Measurements from ENCODE around the gene DGKQ. TPM values are rescaled to one million over a fixed set of nuclear protein-coding genes. Genes with fewer than 3 reads are reported as not detected.

The DGKQ gene
- total and polyA plus RNA-seq, 9 of the 15 experiments (the other 6 are each of a cell fraction or from before 2014, with no cell fraction given): 0.17 to 22.0 (median 5.6) TPM

GRCh38 chr4:1009542-1010394 lies 36.4 kb upstream of the DGKQ start (continued):
- TF ChIP-seq, protein P1, sequence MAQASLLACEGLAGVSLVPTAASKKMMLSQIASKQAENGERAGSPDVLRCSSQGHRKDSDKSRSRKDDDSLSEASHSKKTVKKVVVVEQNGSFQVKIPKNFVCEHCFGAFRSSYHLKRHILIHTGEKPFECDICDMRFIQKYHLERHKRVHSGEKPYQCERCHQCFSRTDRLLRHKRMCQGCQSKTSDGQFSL (CRISPR knock-in tag; IDR thresholded peaks at IDR 0.05): peak; percentile 36; the same call in 1 of the 2 replicates
- TF ChIP-seq, protein P1 (tag; IDR thresholded peaks at IDR 0.05): no peak
- TF ChIP-seq ZNF277 (CRISPR knock-in tag; IDR thresholded peaks at IDR 0.05; ENCODE audit: borderline replicate concordance) (no peak), POLR2AphosphoS2 (IDR thresholded peaks at IDR 0.05; ENCODE audit: low read length) (no peak), ZFP1 (CRISPR knock-in tag; IDR thresholded peaks at IDR 0.05) (no peak), ZNF263 (CRISPR knock-in tag; IDR thresholded peaks at IDR 0.05; ENCODE audit: borderline replicate concordance) (peak; percentile 26; the same call in 1 of the 2 replicates), CREB1 (IDR thresholded peaks at IDR 0.05) (no peak), CREB1 (CRISPR knock-in tag; IDR thresholded peaks at IDR 0.05) (peak; percentile 35; the same call in 1 of the 2 replicates), MAZ (CRISPR knock-in tag; conservative IDR thresholded peaks at IDR 0.05 in 1 of 2, IDR thresholded peaks at IDR 0.05 in 1 of 2) (peak; percentile 31 to 66), CAMTA2 (CRISPR knock-in tag; conservative IDR thresholded peaks at IDR 0.05) (0 out of 2 replicates have a peak, but pooled peaks have one; percentile 13), FOXP1 (CRISPR knock-in tag; IDR thresholded peaks at IDR 0.05) (0 out of 2 replicates have a peak, but pooled peaks have one; percentile 48), CTCFL (IDR thresholded peaks at IDR 0.05; ENCODE audit: borderline replicate concordance, insufficient read depth, low read depth, low read length, poor library complexity, severe bottlenecking) (peak; percentile 73), POLR3A (IDR thresholded peaks at IDR 0.05; ENCODE audit: borderline replicate concordance, extremely low read depth, insufficient read depth, insufficient read length) (no peak), TEAD2 (tag; IDR thresholded peaks at IDR 0.05) (no peak), KDM5B (IDR thresholded peaks at IDR 0.05; ENCODE audit: insufficient replicate concordance, low read depth, low read length) (peak; percentile 62)
